ENCODE results near the gene LILRA6.
"Not testable (repeated sequence)": the region's sequence is repeated elsewhere in the genome, so short reads cannot be mapped to it uniquely, and the experiment has no call there.

DNA sequence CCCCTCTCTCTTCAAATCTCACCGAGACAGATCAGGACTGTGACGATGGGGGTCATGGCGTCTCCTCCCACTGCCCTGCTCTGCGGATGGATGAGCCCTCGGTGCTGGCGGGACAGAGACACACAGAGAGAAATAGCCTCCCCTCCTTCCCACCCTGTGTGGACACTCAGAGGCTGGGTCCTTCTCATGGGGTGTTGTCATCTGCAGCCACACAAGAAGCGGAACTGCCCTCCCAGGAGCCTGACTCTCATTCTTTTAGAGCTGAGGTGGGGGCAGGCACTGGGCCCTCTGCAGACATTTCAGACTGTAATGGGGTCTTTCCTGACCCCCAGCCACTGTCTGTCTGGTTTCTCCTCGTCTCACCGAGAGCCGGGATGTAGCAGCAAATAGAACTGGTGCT, 37.9 kb upstream of the LILRA6 start:
- TF ChIP-seq, protein P1, sequence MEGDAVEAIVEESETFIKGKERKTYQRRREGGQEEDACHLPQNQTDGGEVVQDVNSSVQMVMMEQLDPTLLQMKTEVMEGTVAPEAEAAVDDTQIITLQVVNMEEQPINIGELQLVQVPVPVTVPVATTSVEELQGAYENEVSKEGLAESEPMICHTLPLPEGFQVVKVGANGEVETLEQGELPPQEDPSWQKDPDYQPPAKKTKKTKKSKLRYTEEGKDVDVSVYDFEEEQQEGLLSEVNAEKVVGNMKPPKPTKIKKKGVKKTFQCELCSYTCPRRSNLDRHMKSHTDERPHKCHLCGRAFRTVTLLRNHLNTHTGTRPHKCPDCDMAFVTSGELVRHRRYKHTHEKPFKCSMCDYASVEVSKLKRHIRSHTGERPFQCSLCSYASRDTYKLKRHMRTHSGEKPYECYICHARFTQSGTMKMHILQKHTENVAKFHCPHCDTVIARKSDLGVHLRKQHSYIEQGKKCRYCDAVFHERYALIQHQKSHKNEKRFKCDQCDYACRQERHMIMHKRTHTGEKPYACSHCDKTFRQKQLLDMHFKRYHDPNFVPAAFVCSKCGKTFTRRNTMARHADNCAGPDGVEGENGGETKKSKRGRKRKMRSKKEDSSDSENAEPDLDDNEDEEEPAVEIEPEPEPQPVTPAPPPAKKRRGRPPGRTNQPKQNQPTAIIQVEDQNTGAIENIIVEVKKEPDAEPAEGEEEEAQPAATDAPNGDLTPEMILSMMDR (IDR thresholded peaks at IDR 0.05), result not testable (repeated sequence)
- TF ChIP-seq POLR2A (IDR thresholded peaks at IDR 0.05), result not testable (repeated sequence)
